T-helper 1 cell treated with Interleukin-12 subunit alpha and Interleukin-12 subunit beta and Interleukin-4 antibody, amounts not matched to agents 30 μg/mL and 1 μg/mL, for 36 hours (primary cell): ENCODE data around the gene CCNDBP1.
"Not testable (repeated sequence)": the region's sequence is repeated elsewhere in the genome, so short reads cannot be mapped to it uniquely, and the experiment has no call there.

Experiments used
- H3K27ac Mint-ChIP-seq: one replicate; pipeline ENCODE4 v1.8.0; 2021; ENCODE audit warnings: mild to moderate bottlenecking, mixed read lengths
- H3K27me3 Mint-ChIP-seq: one replicate; pipeline ENCODE4 v1.8.0; 2021; ENCODE audit warnings: low read depth, mixed read lengths
- H3K36me3 Mint-ChIP-seq: one replicate; pipeline ENCODE4 v1.8.0; 2021; ENCODE audit warnings: low read depth, mixed read lengths
- H3K4me1 Mint-ChIP-seq: one replicate; pipeline ENCODE4 v1.8.0; 2021; ENCODE audit warnings: low read depth, mixed read lengths
- H3K4me3 Mint-ChIP-seq: one replicate; pipeline ENCODE4 v1.8.0; 2021; ENCODE audit warnings: mild to moderate bottlenecking, moderate library complexity, mixed read lengths
- H3K9me3 Mint-ChIP-seq: one replicate; pipeline ENCODE4 v1.8.0; 2021; ENCODE audit warnings: mixed read lengths

The CCNDBP1 gene

GRCh38 chr15:43183270-43183669 is 1.9 kb upstream of the CCNDBP1 start:
- H3K4me3 Mint-ChIP-seq, result no peak overlapping the region
- H3K27ac Mint-ChIP-seq, result no peak overlapping the region
- H3K36me3 Mint-ChIP-seq, result peaks cover 31% of the 10 kb centered on the region
- no peaks in the 10 kb centered on the region for H3K9me3 Mint-ChIP-seq
- H3K4me1 Mint-ChIP-seq, result peaks cover 14% of the 10 kb centered on the region
- H3K27me3 Mint-ChIP-seq, result no peaks in the 10 kb centered on the region

GRCh38 chr15:43184407-43185124 is 637 bp upstream of the CCNDBP1 start:
- H3K4me1 Mint-ChIP-seq, result peaks cover 20% of the 10 kb centered on the region

DNA sequence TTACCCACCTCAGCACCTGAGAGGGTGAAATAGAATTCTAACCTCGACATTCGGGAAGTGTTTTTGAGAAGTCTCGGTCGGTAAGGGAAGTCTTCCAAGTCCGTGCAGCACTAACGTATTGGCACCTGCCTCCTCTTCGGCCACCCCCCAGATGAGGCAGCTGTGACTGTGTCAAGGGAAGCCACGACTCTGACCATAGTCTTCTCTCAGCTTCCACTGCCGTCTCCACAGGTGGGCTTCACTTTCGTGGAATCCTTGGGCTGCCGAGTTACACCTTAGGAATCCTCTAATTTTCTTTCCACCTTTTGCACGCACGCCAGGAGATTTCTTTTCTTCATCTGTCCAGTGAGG is 775 bp downstream of the CCNDBP1 start:
- peaks cover 31% of the 10 kb centered on the region for H3K36me3 Mint-ChIP-seq
- H3K9me3 Mint-ChIP-seq, result no peaks in the 10 kb centered on the region
- H3K4me3 Mint-ChIP-seq, result peak overlapping the region; percentile 95
- H3K27me3 Mint-ChIP-seq, result no peaks in the 10 kb centered on the region
- H3K4me1 Mint-ChIP-seq, result peaks cover 20% of the 10 kb centered on the region
- H3K27ac Mint-ChIP-seq, result peak overlapping the region; percentile 95

More at GRCh38 chr15:43184407-43185124, 637 bp upstream of the CCNDBP1 start:
- Mint-ChIP-seq H3K36me3 (peaks cover 32% of the 10 kb centered on the region), H3K4me3 (peak overlapping the region; percentile 95), H3K27ac (peak overlapping the region; percentile 95), H3K27me3 (no peaks in the 10 kb centered on the region), H3K9me3 (no peaks in the 10 kb centered on the region)

DNA sequence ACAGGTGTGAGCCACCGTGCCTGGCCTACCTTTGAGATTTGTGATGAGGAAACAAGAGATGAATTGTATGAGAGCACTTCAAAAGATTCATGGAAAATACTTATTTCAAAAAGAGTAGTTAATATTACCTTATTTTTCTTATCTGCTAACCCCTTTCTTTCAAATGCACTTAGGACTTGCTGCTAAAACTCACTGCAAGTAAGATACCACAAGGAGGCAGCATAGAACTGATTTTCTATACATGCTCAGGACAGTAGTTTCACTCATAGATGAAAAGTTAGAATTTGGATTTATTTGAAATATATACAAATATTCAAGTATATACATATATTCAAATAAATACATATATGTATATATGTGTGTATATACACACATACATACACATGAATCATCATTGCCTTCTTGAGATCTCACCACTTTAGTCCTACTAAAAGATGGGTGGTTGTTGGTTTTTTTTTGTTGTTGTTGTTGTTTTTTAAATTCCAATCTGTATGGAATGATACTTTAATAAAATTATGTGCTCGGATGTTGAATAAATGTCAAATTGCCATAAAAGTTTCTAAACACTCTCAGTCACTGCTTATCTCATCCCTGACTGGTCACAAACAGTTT is 2.4 kb downstream of the CCNDBP1 start:
- Mint-ChIP-seq H3K36me3 (peaks cover 33% of the 10 kb centered on the region), H3K4me3 (peak overlapping the region; percentile 40), H3K4me1 (peaks cover 20% of the 10 kb centered on the region), H3K9me3 (no peaks in the 10 kb centered on the region), H3K27ac (no peak overlapping the region), H3K27me3 (no peaks in the 10 kb centered on the region)

- H3K36me3 Mint-ChIP-seq, result peaks cover 29% of the 10 kb centered on the region
- H3K9me3 Mint-ChIP-seq, result no peaks in the 10 kb centered on the region
- H3K27ac Mint-ChIP-seq, result no peak overlapping the region
- peaks cover 20% of the 10 kb centered on the region for H3K4me1 Mint-ChIP-seq
- H3K4me3 Mint-ChIP-seq, result no peak overlapping the region
- H3K27me3 Mint-ChIP-seq, result no peaks in the 10 kb centered on the region
These were observed 4.1 kb downstream of the CCNDBP1 start for GRCh38 chr15:43189296-43189695.

- peaks cover 36% of the 10 kb centered on the region for H3K36me3 Mint-ChIP-seq
- no peaks in the 10 kb centered on the region for H3K9me3 Mint-ChIP-seq
- H3K4me3 Mint-ChIP-seq, result no peak overlapping the region
- peaks cover 18% of the 10 kb centered on the region for H3K4me1 Mint-ChIP-seq
- no peaks in the 10 kb centered on the region for H3K27me3 Mint-ChIP-seq
- H3K27ac Mint-ChIP-seq, result no peak overlapping the region
These were observed 5.0 kb downstream of the CCNDBP1 start for GRCh38 chr15:43190178-43190577.

DNA sequence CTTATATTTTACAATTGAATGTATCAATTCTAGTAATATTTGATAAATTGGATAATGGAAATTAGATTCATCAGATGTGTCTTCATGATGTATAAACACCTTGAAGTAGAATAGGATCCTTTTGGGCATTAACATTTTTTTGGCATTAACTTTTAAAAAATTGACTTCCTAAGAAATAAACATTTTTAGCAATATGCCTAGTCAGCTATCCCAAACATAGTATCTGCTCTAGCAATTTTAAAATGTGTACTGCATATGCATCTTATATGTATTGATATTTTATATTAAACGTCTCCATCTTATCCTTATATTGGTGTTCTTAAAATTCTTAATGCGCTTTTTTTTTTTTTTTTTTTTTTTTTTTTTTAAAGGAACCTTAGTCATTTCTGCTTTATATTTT is 8.5 kb downstream of the CCNDBP1 start:
- no peak overlapping the region for H3K27ac Mint-ChIP-seq
- H3K4me3 Mint-ChIP-seq, result no peak overlapping the region
- peaks cover 6% of the 10 kb centered on the region for H3K4me1 Mint-ChIP-seq
- no peaks in the 10 kb centered on the region for H3K27me3 Mint-ChIP-seq
- no peaks in the 10 kb centered on the region for H3K9me3 Mint-ChIP-seq
- H3K36me3 Mint-ChIP-seq, result peaks cover 54% of the 10 kb centered on the region

DNA sequence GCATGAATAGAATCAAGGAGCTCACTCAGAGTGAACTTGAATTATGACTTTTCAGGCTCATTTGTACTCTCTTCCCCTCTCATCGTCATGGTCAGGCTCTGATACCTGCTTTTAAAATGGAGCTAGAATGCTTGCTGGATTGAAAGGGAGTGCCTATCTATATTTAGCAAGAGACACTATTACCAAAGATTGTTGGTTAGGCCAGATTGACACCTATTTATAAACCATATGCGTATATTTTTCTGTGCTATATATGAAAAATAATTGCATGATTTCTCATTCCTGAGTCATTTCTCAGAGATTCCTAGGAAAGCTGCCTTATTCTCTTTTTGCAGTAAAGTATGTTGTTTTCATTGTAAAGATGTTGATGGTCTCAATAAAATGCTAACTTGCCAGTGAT is 9.6 kb downstream of the CCNDBP1 start:
- no peaks in the 10 kb centered on the region for H3K9me3 Mint-ChIP-seq
- peaks cover 4% of the 10 kb centered on the region for H3K4me1 Mint-ChIP-seq
- H3K36me3 Mint-ChIP-seq, result peaks cover 49% of the 10 kb centered on the region
- H3K27me3 Mint-ChIP-seq, result no peaks in the 10 kb centered on the region
- H3K27ac Mint-ChIP-seq, result no peak overlapping the region
- H3K4me3 Mint-ChIP-seq, result no peak overlapping the region

DNA sequence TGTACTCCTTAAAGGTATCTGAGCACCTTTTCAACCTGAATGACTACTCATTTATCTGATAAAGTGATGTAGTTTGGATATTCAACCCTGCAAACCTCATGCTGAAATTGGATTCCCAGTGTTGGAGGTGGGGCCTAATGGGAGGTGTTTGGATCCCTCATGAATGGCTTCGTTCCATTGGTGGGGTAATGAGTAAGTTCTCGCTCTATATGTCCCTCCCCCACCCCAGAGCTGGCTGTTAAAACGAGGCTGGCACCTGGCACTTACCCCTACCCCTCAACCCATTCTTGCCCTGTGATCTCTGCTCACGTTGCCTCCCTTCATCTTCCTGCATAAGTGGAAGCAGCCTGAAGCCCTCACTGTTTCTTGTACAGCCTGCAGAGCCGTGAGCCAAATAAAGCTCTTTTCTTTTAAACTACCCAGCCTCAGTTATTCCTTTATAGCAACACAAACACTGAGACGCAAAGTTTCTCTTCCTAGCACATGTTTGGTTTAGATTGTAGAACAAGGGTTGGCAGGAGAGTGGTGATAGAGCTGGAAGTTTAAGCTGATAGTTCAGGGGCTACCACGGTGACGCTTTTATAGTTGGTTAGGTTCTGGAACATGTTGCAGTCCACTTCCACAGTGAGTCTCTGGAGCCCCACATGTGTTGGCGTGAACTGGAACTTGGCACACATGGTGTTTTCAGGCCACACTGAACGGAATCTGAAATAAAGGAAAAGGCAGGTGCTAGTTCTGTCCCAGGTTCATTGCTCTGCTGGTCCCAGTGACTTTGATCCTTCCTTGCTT is 11.8 kb downstream of the CCNDBP1 start:
- H3K27me3 Mint-ChIP-seq, result no peaks in the 10 kb centered on the region
- H3K9me3 Mint-ChIP-seq, result no peaks in the 10 kb centered on the region
- peaks cover 5% of the 10 kb centered on the region for H3K4me1 Mint-ChIP-seq
- no peak overlapping the region for H3K27ac Mint-ChIP-seq
- H3K36me3 Mint-ChIP-seq, result peaks cover 37% of the 10 kb centered on the region
- H3K4me3 Mint-ChIP-seq, result no peak overlapping the region

- H3K4me1 Mint-ChIP-seq, H3K9me3 Mint-ChIP-seq, H3K4me3 Mint-ChIP-seq, H3K27me3 Mint-ChIP-seq, H3K27ac Mint-ChIP-seq: not testable (repeated sequence)
- H3K36me3 Mint-ChIP-seq, result peaks cover 31% of the 10 kb centered on the region
These were observed 12.6 kb downstream of the CCNDBP1 start for GRCh38 chr15:43197773-43198172.

DNA sequence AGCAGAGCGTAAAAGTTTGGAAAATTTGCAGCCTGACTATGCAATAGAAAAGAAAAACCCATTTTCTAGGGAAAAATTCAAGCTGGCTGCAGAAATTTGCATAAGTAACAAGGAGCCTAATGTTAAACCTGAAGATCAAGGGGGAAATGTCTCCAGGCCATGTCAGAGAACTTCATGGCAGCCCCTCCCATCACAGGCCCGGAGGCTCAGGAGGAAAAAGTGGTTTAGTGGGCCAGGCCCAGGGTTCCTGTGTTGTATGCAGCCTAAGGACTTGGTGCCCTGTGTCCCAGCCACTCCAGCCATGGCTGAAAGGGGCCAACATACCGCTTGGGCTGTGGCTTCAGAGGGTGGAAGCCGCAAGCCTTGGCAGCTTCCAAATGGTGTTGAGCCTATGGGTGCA is 13.4 kb downstream of the CCNDBP1 start:
- H3K27ac Mint-ChIP-seq, H3K4me3 Mint-ChIP-seq, H3K27me3 Mint-ChIP-seq, H3K9me3 Mint-ChIP-seq, H3K4me1 Mint-ChIP-seq: not testable (repeated sequence)
- H3K36me3 Mint-ChIP-seq, result peaks cover 28% of the 10 kb centered on the region

GRCh38 chr15:43198992-43199391 is 13.8 kb downstream of the CCNDBP1 start:
- H3K27me3 Mint-ChIP-seq, result no peaks in the 10 kb centered on the region
- H3K9me3 Mint-ChIP-seq, result no peaks in the 10 kb centered on the region
- H3K36me3 Mint-ChIP-seq, result peaks cover 28% of the 10 kb centered on the region
- H3K4me1 Mint-ChIP-seq, result peaks cover 5% of the 10 kb centered on the region
- H3K27ac Mint-ChIP-seq, result no peak overlapping the region
- no peak overlapping the region for H3K4me3 Mint-ChIP-seq

DNA sequence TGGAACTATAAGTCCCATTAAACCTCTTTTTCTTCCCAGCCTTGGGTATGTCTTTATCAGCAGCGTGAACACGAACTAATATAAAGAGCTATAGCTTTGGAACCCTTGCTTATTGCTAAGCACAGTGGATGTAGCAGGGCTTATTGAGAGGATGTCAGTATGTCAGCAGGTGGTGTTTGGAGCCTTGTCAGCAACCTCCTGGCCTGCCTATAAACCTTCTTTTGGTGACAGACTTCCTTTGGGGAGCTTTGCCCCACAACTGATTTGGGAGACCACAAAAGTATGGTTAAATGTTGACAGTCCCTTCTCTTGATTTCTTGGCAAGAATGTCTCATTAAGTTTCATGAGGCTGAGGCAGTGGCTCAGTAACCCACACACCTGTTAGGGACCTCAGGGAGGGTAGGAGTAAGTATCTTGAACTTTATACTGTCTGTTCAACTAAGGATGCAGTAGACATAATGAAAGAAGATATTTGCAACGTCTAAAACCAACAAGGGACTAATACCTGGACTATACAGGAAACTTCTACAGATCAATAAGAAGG is 14.8 kb downstream of the CCNDBP1 start:
- H3K27ac Mint-ChIP-seq, result no peak overlapping the region
- H3K27me3 Mint-ChIP-seq, result peaks cover 5% of the 10 kb centered on the region
- H3K4me3 Mint-ChIP-seq, result no peak overlapping the region
- peaks cover 23% of the 10 kb centered on the region for H3K36me3 Mint-ChIP-seq
- H3K4me1 Mint-ChIP-seq, result peaks cover 9% of the 10 kb centered on the region
- H3K9me3 Mint-ChIP-seq, result no peaks in the 10 kb centered on the region

- Mint-ChIP-seq H3K27ac (no peak overlapping the region), H3K36me3 (no peaks in the 10 kb centered on the region), H3K4me3 (no peak overlapping the region), H3K4me1 (peaks cover 9% of the 10 kb centered on the region), H3K27me3 (peaks cover 12% of the 10 kb centered on the region), H3K9me3 (no peaks in the 10 kb centered on the region)
These were observed 19.1 kb downstream of the CCNDBP1 start for GRCh38 chr15:43204016-43204901.
